SU-DHL-6 (cell line): ENCODE results near the gene KCNA4.

Source experiments
- CTCF ChIP-seq: fragments of 200-600 bp; sonication (generic); IDR thresholded peaks from one replicate; pipeline ENCODE4 v1.5.1; 2017; ENCODE audit warnings: antibody characterized with exemption, mild to moderate bottlenecking, low read length, moderate library complexity; ENCODE audit not compliant: insufficient read depth, poor library complexity, severe bottlenecking
- EZH2phosphoT487 ChIP-seq: fragments of 200-600 bp; sonication (generic), shearing (Covaris generic); conservative IDR thresholded peaks from 2 replicates; pipeline ENCODE4 v1.6.1; 2018; ENCODE audit warnings: mild to moderate bottlenecking, antibody characterized with exemption, low read length, moderate library complexity, mixed read lengths

- TF ChIP-seq CTCF (no peak), EZH2phosphoT487 (no peak)
Observed at GRCh38 chr11:30019481-30019880, 2.7 kb upstream of the KCNA4 start.
